Esophagus muscularis mucosa (tissue), 4 donors: ENCODE measurements around the gene ENPP3. TPM values are rescaled to one million over a fixed set of nuclear protein-coding genes. Genes with fewer than 3 reads are reported as not detected.

Experiments used
- DNase-seq: peaks from one replicate; pipeline ENCODE4 v3.0.0-alpha.2; 2017; ENCODE audit errors: extremely low spot score
- H3K27ac ChIP-seq, 4 donors: fragments of 200-600 bp; sonication (generic); replicated peaks in 1 of 4; 1 replicate in 3 of 4; 2 replicates in 1 of 4; pipeline ENCODE4 v1.5.1; 2016 to 2019; ENCODE audit warnings: mild to moderate bottlenecking in 1 of 4
- H3K27me3 ChIP-seq, 4 donors: fragments of 200-600 bp; sonication (generic); one replicate each; pipeline versions ENCODE4 v1.5.1 to v1.6.0; 2016 to 2019
- H3K36me3 ChIP-seq, 4 donors: fragments of 200-600 bp; sonication (generic); one replicate each; pipeline ENCODE4 v1.5.1; 2016 to 2019
- H3K4me1 ChIP-seq, 4 donors: fragments of 200-600 bp; sonication (generic); one replicate each; pipeline ENCODE4 v1.5.1; 2016 to 2019
- H3K4me3 ChIP-seq, 4 donors: fragments of 200-600 bp; sonication (generic); 1 replicate in 2 of 4; 2 replicates in 2 of 4; pipeline ENCODE4 v1.5.1; 2016 to 2019; ENCODE audit warnings: mild to moderate bottlenecking in 4 of 4, moderate library complexity in 1 of 4
- H3K9me3 ChIP-seq, 4 donors: fragments of 200-600 bp; sonication (generic); 1 replicate in 3 of 4; 2 replicates in 1 of 4; pipeline ENCODE4 v1.5.1; 2016 to 2019
- EP300 ChIP-seq: sonication (generic); formaldehyde crosslinking; IDR thresholded peaks from one replicate; pipeline ENCODE4 v1.6.1; 2017; ENCODE audit warnings: antibody characterized with exemption
- POLR2A ChIP-seq: fragments of 450-650 bp; IDR thresholded peaks from one replicate; pipeline ENCODE4 v1.6.1; 2017; ENCODE audit warnings: antibody characterized with exemption, moderate library complexity, mild to moderate bottlenecking, low read depth
- POLR2AphosphoS5 ChIP-seq, 2 donors: sonication (generic); formaldehyde crosslinking; IDR thresholded peaks; one replicate each; pipeline ENCODE4 v1.6.1; 2017; ENCODE audit warnings: antibody characterized with exemption in 2 of 2
- WGBS: methylation state at CpG from one replicate; pipeline ENCODE4 v1.1.5; 2018; 5-methylcytosine and 5-hydroxymethylcytosine counted together
- intact Hi-C: fragments of 100-400 bp; cut with DNase I; formaldehyde crosslinking; loops from one replicate; pipeline ENCODE4 v1.15.1; 2023
- total RNA-seq, 4 donors: library from RNA; depleted of rRNA; stranded (reverse); fragments of >200 nt; gene quantifications; one replicate each; pipeline versions ENCODE4 v1.1.0 to v1.2.1, GENCODE V29; 2016
- TF ChIP-seq, protein P1 (sequence below), 3 experiments: fragments of 200-600 bp in 2 of 3; fragments of 450-650 bp in 1 of 3; sonication (generic) in 2 of 3; IDR thresholded peaks; one replicate each; pipeline ENCODE4 v1.5.1; 2017 to 2019; ENCODE audit warnings: antibody characterized with exemption in 3 of 3, mild to moderate bottlenecking in 2 of 3, moderate library complexity in 1 of 3

Gene ENPP3
- total RNA-seq, 4 donors from 2014 or later: 0.42 to 0.78 (median 0.59) TPM

DNA sequence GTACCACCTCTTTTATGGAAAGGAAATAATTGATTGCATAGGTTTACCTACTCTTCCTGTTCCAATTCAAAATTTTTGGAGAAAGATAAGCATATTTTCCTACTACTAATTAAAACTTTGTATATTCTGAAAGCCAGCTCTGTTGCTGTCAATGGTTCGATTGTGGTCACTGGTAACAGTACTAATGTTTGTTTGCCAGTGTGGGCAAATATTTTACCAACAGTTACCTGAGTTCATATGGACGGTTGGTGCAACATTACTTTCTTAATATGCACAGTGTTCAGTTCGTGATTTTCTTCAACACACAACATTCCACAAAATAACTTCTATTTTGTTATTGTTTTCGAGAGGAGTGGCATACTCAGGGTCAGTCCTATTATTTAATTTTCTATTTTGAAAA is 90.8 kb downstream of the ENPP3 start:
- peaks cover 0 to 2% (median 0%) of the 10 kb centered on the region in 4 donors for H3K9me3 ChIP-seq
- no peak overlapping the region for H3K27ac ChIP-seq
- no peak for TF ChIP-seq POLR2A
- TF ChIP-seq, protein P1, sequence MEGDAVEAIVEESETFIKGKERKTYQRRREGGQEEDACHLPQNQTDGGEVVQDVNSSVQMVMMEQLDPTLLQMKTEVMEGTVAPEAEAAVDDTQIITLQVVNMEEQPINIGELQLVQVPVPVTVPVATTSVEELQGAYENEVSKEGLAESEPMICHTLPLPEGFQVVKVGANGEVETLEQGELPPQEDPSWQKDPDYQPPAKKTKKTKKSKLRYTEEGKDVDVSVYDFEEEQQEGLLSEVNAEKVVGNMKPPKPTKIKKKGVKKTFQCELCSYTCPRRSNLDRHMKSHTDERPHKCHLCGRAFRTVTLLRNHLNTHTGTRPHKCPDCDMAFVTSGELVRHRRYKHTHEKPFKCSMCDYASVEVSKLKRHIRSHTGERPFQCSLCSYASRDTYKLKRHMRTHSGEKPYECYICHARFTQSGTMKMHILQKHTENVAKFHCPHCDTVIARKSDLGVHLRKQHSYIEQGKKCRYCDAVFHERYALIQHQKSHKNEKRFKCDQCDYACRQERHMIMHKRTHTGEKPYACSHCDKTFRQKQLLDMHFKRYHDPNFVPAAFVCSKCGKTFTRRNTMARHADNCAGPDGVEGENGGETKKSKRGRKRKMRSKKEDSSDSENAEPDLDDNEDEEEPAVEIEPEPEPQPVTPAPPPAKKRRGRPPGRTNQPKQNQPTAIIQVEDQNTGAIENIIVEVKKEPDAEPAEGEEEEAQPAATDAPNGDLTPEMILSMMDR (IDR thresholded peaks at IDR 0.05): no peak
- TF ChIP-seq EP300: no peak
- TF ChIP-seq POLR2AphosphoS5 (IDR thresholded peaks at IDR 0.05): no peak
- DNase-seq: no peak
- no peaks in the 10 kb centered on the region for H3K27me3 ChIP-seq
- intact Hi-C loops: no loop called here
- no peaks in the 10 kb centered on the region for H3K36me3 ChIP-seq
- no peaks in the 10 kb centered on the region for H3K4me1 ChIP-seq
- no peak overlapping the region for H3K4me3 ChIP-seq
- 83% methylated on average over 4 of the region's 4 CpGs for WGBS

DNA sequence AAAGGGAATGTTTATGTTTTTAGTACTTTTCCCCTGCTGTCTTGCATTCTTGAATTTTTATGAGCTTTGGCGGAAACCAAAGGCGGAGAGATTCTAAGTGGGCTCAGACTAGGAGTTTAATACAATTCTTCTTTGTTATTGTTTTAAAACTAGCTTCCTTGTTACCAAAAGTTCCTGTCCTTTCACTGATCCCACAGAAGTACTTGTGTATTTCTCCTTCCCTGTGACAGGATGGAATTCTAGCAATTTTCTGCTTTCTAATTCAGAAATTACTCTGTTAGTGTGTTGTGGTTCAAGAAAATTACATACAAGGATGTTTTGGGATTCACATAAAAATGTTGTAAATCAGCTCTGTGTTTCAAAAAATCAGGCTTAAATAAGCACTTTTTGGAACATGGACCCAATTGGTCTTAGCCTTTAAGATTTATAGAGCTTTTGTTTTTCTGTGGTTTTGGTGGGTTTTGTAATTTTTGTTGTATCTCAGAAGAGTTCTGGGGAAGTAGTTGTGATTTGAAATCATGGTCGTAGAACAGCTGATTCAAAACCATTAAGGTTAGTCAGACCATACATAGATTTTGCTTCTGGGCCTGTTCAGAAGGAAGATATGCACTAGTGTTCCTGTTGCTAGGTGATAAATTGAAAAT is 91.3 kb downstream of the ENPP3 start:
- H3K36me3 ChIP-seq: no peaks in the 10 kb centered on the region
- H3K4me1 ChIP-seq: no peaks in the 10 kb centered on the region
- intact Hi-C loops: no loop called here
- DNase-seq: no peak
- H3K27ac ChIP-seq: no peak overlapping the region
- TF ChIP-seq EP300 (no peak), POLR2AphosphoS5 (IDR thresholded peaks at IDR 0.05) (no peak)
- peaks cover 0 to 2% (median 0%) of the 10 kb centered on the region in 4 donors for H3K9me3 ChIP-seq
- no peak overlapping the region for H3K4me3 ChIP-seq
- WGBS: 73% methylated on average over 3 of the region's 3 CpGs
- no peaks in the 10 kb centered on the region for H3K27me3 ChIP-seq

DNA sequence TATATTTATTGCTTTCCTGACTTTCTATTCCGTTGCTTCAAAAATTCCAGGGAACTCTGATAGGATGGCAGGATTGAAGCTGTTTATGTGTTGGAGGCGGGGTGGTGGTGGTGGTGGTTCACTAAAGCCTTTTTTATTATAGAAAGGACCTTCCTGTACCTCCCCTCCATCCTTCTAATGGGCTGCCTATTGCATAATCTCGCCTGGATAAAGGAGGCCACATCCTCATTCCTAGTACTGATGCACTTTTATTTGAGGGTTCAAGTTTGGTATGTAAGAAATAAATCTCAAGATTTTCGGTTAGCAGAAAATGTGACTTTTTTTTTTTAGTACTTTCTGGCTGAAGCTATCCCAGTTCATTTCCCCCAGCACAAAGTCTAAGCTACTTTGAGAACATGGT is 92.4 kb downstream of the ENPP3 start:
- TF ChIP-seq POLR2A (no peak), POLR2AphosphoS5 (IDR thresholded peaks at IDR 0.05) (no peak), EP300 (no peak)
- TF ChIP-seq, protein P1 (IDR thresholded peaks at IDR 0.05): no peak
- H3K9me3 ChIP-seq: peaks cover 0 to 2% (median 0%) of the 10 kb centered on the region in 4 donors
- no peak overlapping the region for H3K27ac ChIP-seq
- no peak for DNase-seq
- no peak overlapping the region for H3K4me3 ChIP-seq
- intact Hi-C loops: no loop called here
- no peaks in the 10 kb centered on the region for H3K36me3 ChIP-seq
- H3K4me1 ChIP-seq: no peaks in the 10 kb centered on the region
- H3K27me3 ChIP-seq: no peaks in the 10 kb centered on the region
- 73% methylated on average over 4 of the region's 4 CpGs for WGBS

GRCh38 chr6:131730264-131730663 is 93.2 kb downstream of the ENPP3 start:
- 65% methylated on average over 5 of the region's 5 CpGs for WGBS
- Histone ChIP-seq H3K9me3 (peaks cover 0 to 2% (median 0%) of the 10 kb centered on the region in 4 donors), H3K27me3 (no peaks in the 10 kb centered on the region), H3K27ac (no peak overlapping the region), H3K4me3 (no peak overlapping the region), H3K4me1 (no peaks in the 10 kb centered on the region), H3K36me3 (no peaks in the 10 kb centered on the region)
- TF ChIP-seq EP300 (no peak), POLR2AphosphoS5 (IDR thresholded peaks at IDR 0.05) (no peak), POLR2A (no peak)
- TF ChIP-seq, protein P1 (IDR thresholded peaks at IDR 0.05): no peak
- no peak for DNase-seq
- intact Hi-C loops: no loop called here

DNA sequence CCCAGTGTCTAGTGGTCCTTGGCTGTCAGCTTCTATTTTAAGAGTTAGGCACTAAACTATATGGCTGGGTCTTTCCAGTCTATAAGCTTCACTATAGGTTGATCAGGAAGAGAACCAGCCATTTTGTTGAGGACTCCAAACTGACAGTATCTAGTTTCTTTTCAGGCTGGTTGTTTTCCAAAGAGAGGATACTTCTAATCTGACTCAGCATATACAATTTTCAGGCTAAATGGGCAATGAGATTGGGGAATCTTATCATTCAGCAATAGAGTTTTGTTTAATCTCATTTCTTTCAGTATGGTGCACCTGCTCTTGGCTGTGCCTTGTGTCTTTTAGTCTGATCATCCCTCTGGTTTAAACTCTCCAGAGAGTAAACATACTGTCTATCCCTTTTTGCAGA is 94.1 kb downstream of the ENPP3 start:
- intact Hi-C loops: no loop called here
- DNase-seq: no peak
- TF ChIP-seq EP300: no peak
- no peak for TF ChIP-seq POLR2A
- TF ChIP-seq, protein P1 (IDR thresholded peaks at IDR 0.05): no peak
- no peak for TF ChIP-seq POLR2AphosphoS5 (IDR thresholded peaks at IDR 0.05)

More for the DNA sequence above, 94.1 kb downstream of the ENPP3 start:
- H3K9me3 ChIP-seq: peaks cover 0 to 2% (median 0%) of the 10 kb centered on the region in 4 donors
- H3K27me3 ChIP-seq: no peaks in the 10 kb centered on the region
- H3K27ac ChIP-seq: no peak overlapping the region
- no peaks in the 10 kb centered on the region for H3K36me3 ChIP-seq
- H3K4me1 ChIP-seq: no peaks in the 10 kb centered on the region
- H3K4me3 ChIP-seq: no peak overlapping the region
